HFFc6 (cell line): ENCODE results near the gene H6PD. TPM values are rescaled to one million over a fixed set of nuclear protein-coding genes. Genes with fewer than 3 reads are reported as not detected.

Source experiments
- DNase-seq: peaks from one replicate; pipeline ENCODE4 v3.0.0-alpha.2; 2018
- H3K27ac Mint-ChIP-seq: 2 replicates; pipeline ENCODE4 v1.8.0; 2020; ENCODE audit warnings: mild to moderate bottlenecking, mixed read lengths
- H3K27me3 Mint-ChIP-seq: 2 replicates; pipeline ENCODE4 v1.8.0; 2021; ENCODE audit warnings: mild to moderate bottlenecking, moderate library complexity, mixed read lengths; ENCODE audit not compliant: insufficient read depth
- H3K36me3 Mint-ChIP-seq: 2 replicates; pipeline ENCODE4 v1.8.0; 2021; ENCODE audit warnings: low read depth, mixed read lengths
- H3K4me1 Mint-ChIP-seq: 2 replicates; pipeline ENCODE4 v1.8.0; 2020; ENCODE audit warnings: low read depth, mixed read lengths
- H3K4me3 Mint-ChIP-seq: 2 replicates; pipeline ENCODE4 v1.8.0; 2020; ENCODE audit warnings: mild to moderate bottlenecking, moderate library complexity, mixed read lengths
- H3K9me3 Mint-ChIP-seq: 2 replicates; pipeline ENCODE4 v1.8.0; 2020; ENCODE audit warnings: mild to moderate bottlenecking, mixed read lengths
- CTCF ChIP-seq: fragments of 200-600 bp; sonication (generic); IDR thresholded peaks from 2 replicates; pipeline ENCODE4 v1.5.0; 2021; ENCODE audit warnings: antibody characterized with exemption, mild to moderate bottlenecking
- total RNA-seq, 6 experiments: library from RNA; stranded (reverse); fragmentation: NEBNext Ultra II Directional; extraction: Animal tissue kit (Norgen Biotek cat#: 25700); gene quantifications; 2 replicates in 1 of 6; 3 replicates in 5 of 6; pipeline ENCODE4 v1.2.3, GENCODE V29; 2021

Gene H6PD
- total RNA-seq, 6 experiments from 2014 or later: 14.6 to 19.6 (median 16.1) TPM

GRCh38 chr1:9222846-9223625, 11.5 kb upstream of the H6PD start:
- TF ChIP-seq CTCF: no peak
- H3K27ac Mint-ChIP-seq: no peak overlapping the region; the same call in 1 of the 2 replicates
- no peaks in the 10 kb centered on the region for H3K36me3 Mint-ChIP-seq
- H3K9me3 Mint-ChIP-seq: no peaks in the 10 kb centered on the region
- no peak overlapping the region for H3K4me3 Mint-ChIP-seq
- H3K27me3 Mint-ChIP-seq: no peaks in the 10 kb centered on the region
- no peak for DNase-seq
- H3K4me1 Mint-ChIP-seq: peaks cover 12% of the 10 kb centered on the region

DNA sequence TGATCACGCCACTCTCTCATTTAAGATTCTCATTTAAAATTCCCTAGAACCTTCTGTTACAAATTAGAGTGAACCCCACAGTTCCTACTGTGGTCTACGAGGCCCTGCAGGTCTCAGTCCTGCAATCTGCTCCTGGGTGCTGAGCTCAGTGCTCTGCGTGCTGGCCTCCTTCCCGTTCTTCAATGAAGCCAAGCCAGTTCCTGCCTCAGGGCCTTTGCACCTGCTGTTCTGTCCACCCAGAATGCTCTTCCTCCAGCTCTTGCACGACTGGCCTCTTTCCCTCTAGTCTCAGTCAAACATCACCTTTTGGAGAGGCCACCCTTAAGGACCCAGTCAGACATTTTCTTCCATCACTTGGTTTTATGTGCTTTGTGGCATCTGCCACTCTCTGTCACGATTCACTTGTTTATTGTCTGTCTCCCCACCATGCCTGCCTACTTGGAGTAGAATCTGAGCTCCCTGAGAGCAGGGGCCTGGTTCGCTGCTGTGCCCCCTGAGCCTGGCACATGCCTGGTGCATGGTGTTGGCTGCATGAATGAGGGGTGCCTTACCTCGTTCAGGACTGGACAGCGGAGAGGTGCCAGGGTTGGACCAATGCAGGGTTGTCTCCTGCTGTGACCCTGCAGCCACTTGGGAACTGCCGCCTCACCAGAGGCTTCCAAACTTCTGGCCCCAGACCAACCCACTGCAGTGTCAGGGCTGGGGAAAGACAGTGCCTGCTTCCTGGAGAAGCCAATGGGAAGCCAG, 9.7 kb upstream of the H6PD start:
- Mint-ChIP-seq H3K27ac (no peak overlapping the region), H3K36me3 (no peaks in the 10 kb centered on the region), H3K27me3 (no peaks in the 10 kb centered on the region; the same call in 1 of the 2 replicates), H3K4me1 (peaks cover 21% of the 10 kb centered on the region), H3K9me3 (no peaks in the 10 kb centered on the region), H3K4me3 (no peak overlapping the region)
- DNase-seq: no peak
- TF ChIP-seq CTCF: no peak

- H3K27me3 Mint-ChIP-seq: no peaks in the 10 kb centered on the region; the same call in 1 of the 2 replicates
- H3K4me3 Mint-ChIP-seq: no peak overlapping the region
- DNase-seq: peak; percentile 67
- no peaks in the 10 kb centered on the region for H3K9me3 Mint-ChIP-seq
- H3K27ac Mint-ChIP-seq: peak overlapping the region; percentile 1; the same call in 1 of the 2 replicates
- no peaks in the 10 kb centered on the region for H3K36me3 Mint-ChIP-seq
- peaks cover 21% of the 10 kb centered on the region for H3K4me1 Mint-ChIP-seq
- no peak for TF ChIP-seq CTCF
Measured at GRCh38 chr1:9225411-9225785, 9.2 kb upstream of the H6PD start.

DNA sequence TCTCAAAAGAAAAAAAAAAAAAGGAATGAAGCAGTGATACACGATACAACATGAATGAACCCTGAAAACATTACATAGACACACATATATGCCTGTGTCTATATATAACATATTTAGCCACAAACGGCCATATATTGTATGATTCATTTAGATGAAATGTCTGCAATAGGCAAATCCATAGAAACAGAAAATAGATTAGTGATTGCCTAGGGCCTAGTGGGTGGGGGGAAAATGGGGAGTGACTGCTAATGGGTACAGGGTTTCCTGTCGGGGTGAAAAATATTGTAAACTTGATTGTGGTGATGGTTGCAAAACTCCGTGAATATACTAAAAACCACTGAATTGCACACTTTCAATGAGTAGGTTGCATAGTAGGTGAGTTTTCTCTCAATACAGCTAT, 6.0 kb upstream of the H6PD start:
- Mint-ChIP-seq H3K4me1 (peaks cover 41% of the 10 kb centered on the region), H3K27me3 (peaks cover 1% of the 10 kb centered on the region), H3K9me3 (no peaks in the 10 kb centered on the region), H3K36me3 (no peaks in the 10 kb centered on the region), H3K4me3 (no peak overlapping the region), H3K27ac (no peak overlapping the region)
- DNase-seq: no peak
- TF ChIP-seq CTCF: no peak

DNA sequence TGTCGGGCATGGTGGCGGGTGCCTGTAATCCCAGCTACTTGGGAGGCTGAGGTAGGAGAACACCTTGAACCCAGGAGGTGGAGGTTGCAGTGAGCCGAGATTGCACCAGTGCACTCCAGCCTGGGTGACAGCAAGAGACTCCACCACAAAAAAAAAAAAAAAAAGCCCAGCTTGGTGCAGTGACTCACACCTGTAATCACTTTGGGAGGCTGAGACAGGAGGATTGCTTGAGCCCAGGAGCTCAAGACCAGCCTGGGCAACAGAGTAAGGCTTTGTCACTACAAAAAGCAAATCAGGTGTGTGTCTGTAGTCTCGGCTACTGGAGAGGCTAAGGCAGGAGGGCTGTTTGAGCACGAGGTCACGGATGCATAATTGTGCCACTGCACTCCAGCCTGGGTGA, 5.0 kb upstream of the H6PD start:
- TF ChIP-seq CTCF: no peak
- no peak overlapping the region for H3K4me3 Mint-ChIP-seq

More for the DNA sequence above, 5.0 kb upstream of the H6PD start:
- peaks cover 2% of the 10 kb centered on the region for H3K27me3 Mint-ChIP-seq
- no peak for DNase-seq
- no peaks in the 10 kb centered on the region for H3K9me3 Mint-ChIP-seq
- H3K36me3 Mint-ChIP-seq: no peaks in the 10 kb centered on the region
- peaks cover 49% of the 10 kb centered on the region for H3K4me1 Mint-ChIP-seq
- H3K27ac Mint-ChIP-seq: no peak overlapping the region
